ENCODE data around the gene KAZALD1.

KAZALD1 gene

GRCh38 chr10:101095004-101095403 lies 33.2 kb downstream of the KAZALD1 start:
- no peak for DNase-seq (ENCODE audit: low spot score)

- peak; percentile 91 for DNase-seq (ENCODE audit: low spot score)
Observed at GRCh38 chr10:101095550-101096213, 33.9 kb downstream of the KAZALD1 start.

GRCh38 chr10:101096378-101096777 lies 34.6 kb downstream of the KAZALD1 start:
- no peak for DNase-seq (ENCODE audit: low spot score)

GRCh38 chr10:101097881-101098280 lies 36.1 kb downstream of the KAZALD1 start:
- DNase-seq (ENCODE audit: low spot score) = no peak

GRCh38 chr10:101099901-101100300 lies 38.1 kb downstream of the KAZALD1 start:
- DNase-seq (ENCODE audit: low spot score) = no peak

- DNase-seq (ENCODE audit: low spot score) = no peak
Observed at GRCh38 chr10:101101372-101101881, 39.6 kb downstream of the KAZALD1 start.

GRCh38 chr10:101103430-101103829 lies 41.6 kb downstream of the KAZALD1 start:
- DNase-seq (ENCODE audit: low spot score) = no peak

- DNase-seq (ENCODE audit: low spot score) = no peak
Observed at GRCh38 chr10:101106351-101106750, 44.6 kb downstream of the KAZALD1 start.

GRCh38 chr10:101107771-101108170 lies 46.0 kb downstream of the KAZALD1 start:
- no peak for DNase-seq (ENCODE audit: low spot score)

- no peak for DNase-seq (ENCODE audit: low spot score)
Observed at GRCh38 chr10:101110856-101111523, 49.2 kb downstream of the KAZALD1 start.

GRCh38 chr10:101111547-101111946 lies 49.8 kb downstream of the KAZALD1 start:
- no peak for DNase-seq (ENCODE audit: low spot score)

- no peak for DNase-seq (ENCODE audit: low spot score)
Observed at GRCh38 chr10:101112799-101113594, 51.2 kb downstream of the KAZALD1 start.

- no peak for DNase-seq (ENCODE audit: low spot score)
Observed at GRCh38 chr10:101113890-101114403, 52.2 kb downstream of the KAZALD1 start.

GRCh38 chr10:101114646-101115045 lies 52.9 kb downstream of the KAZALD1 start:
- no peak for DNase-seq (ENCODE audit: low spot score)

Data from ecto neural progenitor cell (in vitro differentiated cells).